DOHH2 (cell line): ENCODE measurements around the gene RAI1.

Experiments
- H3F3A ChIP-seq: fragments of 200-600 bp; sonication (generic), shearing (Covaris generic); 2 replicates; pipeline ENCODE4 v1.6.0; 2016; ENCODE audit warnings: antibody characterized with exemption, mild to moderate bottlenecking; ENCODE audit not compliant: control insufficient read depth, insufficient read depth
- H3K27ac ChIP-seq: fragments of 200-600 bp; sonication (generic); 2 replicates; pipeline ENCODE4 v1.5.1; 2014; ENCODE audit warnings: low read depth, mild to moderate bottlenecking, low read length, moderate library complexity
- H3K27me3 ChIP-seq: fragments of 200-600 bp; sonication (generic); 2 replicates; pipeline ENCODE4 v1.6.1; 2014; ENCODE audit warnings: mild to moderate bottlenecking, low read length, mixed read lengths; ENCODE audit not compliant: control insufficient read depth
- H3K36me3 ChIP-seq: fragments of 200-600 bp; sonication (generic); 2 replicates; pipeline ENCODE4 v1.6.1; 2014; ENCODE audit warnings: mild to moderate bottlenecking, low read length, moderate library complexity, mixed read lengths; ENCODE audit not compliant: control insufficient read depth
- H3K4me1 ChIP-seq: fragments of 200-600 bp; sonication (generic); 2 replicates; pipeline ENCODE4 v1.6.1; 2014; ENCODE audit warnings: mild to moderate bottlenecking, low read length, mixed read lengths; ENCODE audit not compliant: control insufficient read depth
- H3K4me2 ChIP-seq: fragments of 200-600 bp; sonication (generic); 2 replicates; pipeline ENCODE4 v1.6.0; 2014; ENCODE audit warnings: mild to moderate bottlenecking, low read length, moderate library complexity
- H3K4me3 ChIP-seq: fragments of 200-600 bp; sonication (generic); 2 replicates; pipeline ENCODE4 v1.5.1; 2014; ENCODE audit warnings: mild to moderate bottlenecking, low read length, mixed read lengths
- H3K79me2 ChIP-seq: fragments of 200-600 bp; sonication (generic); 2 replicates; pipeline ENCODE4 v1.6.1; 2014; ENCODE audit warnings: mild to moderate bottlenecking, low read length, mixed read lengths; ENCODE audit not compliant: control insufficient read depth
- H3K9me2 ChIP-seq: fragments of 200-600 bp; sonication (generic); replicated peaks from 2 replicates; pipeline ENCODE4 v1.6.1; 2014; ENCODE audit warnings: mild to moderate bottlenecking, low read length, mixed read lengths; ENCODE audit not compliant: control insufficient read depth
- H3K9me3 ChIP-seq: fragments of 200-600 bp; sonication (generic); 2 replicates; pipeline ENCODE4 v1.6.1; 2014; ENCODE audit warnings: antibody characterized with exemption, low read length, mixed read lengths; ENCODE audit not compliant: control insufficient read depth, insufficient read depth
- H4K20me1 ChIP-seq: fragments of 200-600 bp; sonication (generic); 2 replicates; pipeline ENCODE4 v1.6.0; 2014; ENCODE audit warnings: low read depth, mild to moderate bottlenecking, antibody characterized with exemption, low read length, moderate library complexity; ENCODE audit not compliant: control insufficient read depth, insufficient read depth
- CTCF ChIP-seq: fragments of 200-600 bp; sonication (generic); IDR thresholded peaks from one replicate; pipeline ENCODE4 v1.5.1; 2014; ENCODE audit warnings: antibody characterized with exemption, mild to moderate bottlenecking, low read depth, low read length; ENCODE audit not compliant: poor library complexity, severe bottlenecking
- EZH2phosphoT487 ChIP-seq: fragments of 200-600 bp; sonication (generic); IDR thresholded peaks from 2 replicates; pipeline ENCODE4 v1.6.1; 2017; ENCODE audit warnings: borderline replicate concordance, mild to moderate bottlenecking, antibody characterized with exemption, low read length, moderate library complexity, mixed read lengths

Gene RAI1

GRCh38 chr17:17714261-17714866, 33.1 kb downstream of the RAI1 start:
- H3K27ac ChIP-seq = no peak overlapping the region
- H3K27me3 ChIP-seq = no peaks in the 10 kb centered on the region

GRCh38 chr17:17714879-17715278, 33.6 kb downstream of the RAI1 start:
- Histone ChIP-seq H3K79me2 (peaks cover 86% of the 10 kb centered on the region), H4K20me1 (peaks cover 39% of the 10 kb centered on the region; the same call in 1 of the 2 replicates), H3K27ac (no peak overlapping the region), H3K4me1 (peaks cover 12% of the 10 kb centered on the region; the same call in 1 of the 2 replicates), H3F3A (no peaks in the 10 kb centered on the region), H3K4me3 (no peak overlapping the region), H3K36me3 (no peaks in the 10 kb centered on the region; the same call in 1 of the 2 replicates), H3K9me3 (no peaks in the 10 kb centered on the region), H3K9me2 (no peaks in the 10 kb centered on the region), H3K27me3 (no peaks in the 10 kb centered on the region), H3K4me2 (no peak overlapping the region)
- no peak for TF ChIP-seq CTCF

More at GRCh38 chr17:17714261-17714866, 33.1 kb downstream of the RAI1 start:
- Histone ChIP-seq H3K4me1 (peaks cover 12% of the 10 kb centered on the region; the same call in 1 of the 2 replicates), H3K9me2 (no peaks in the 10 kb centered on the region), H3K36me3 (no peaks in the 10 kb centered on the region; the same call in 1 of the 2 replicates), H3K9me3 (no peaks in the 10 kb centered on the region), H3K4me3 (no peak overlapping the region), H3K4me2 (no peak overlapping the region), H3K79me2 (peaks cover 86% of the 10 kb centered on the region), H3F3A (no peaks in the 10 kb centered on the region), H4K20me1 (peaks cover 34% of the 10 kb centered on the region; the same call in 1 of the 2 replicates)
- no peak for TF ChIP-seq EZH2phosphoT487
- TF ChIP-seq CTCF = no peak

- Histone ChIP-seq H3K27ac (no peak overlapping the region), H3K79me2 (peaks cover 74% of the 10 kb centered on the region), H3K9me3 (no peaks in the 10 kb centered on the region), H3K9me2 (no peaks in the 10 kb centered on the region), H3K27me3 (no peaks in the 10 kb centered on the region), H3K36me3 (no peaks in the 10 kb centered on the region), H3K4me2 (no peak overlapping the region), H4K20me1 (peaks cover 35% of the 10 kb centered on the region; the same call in 1 of the 2 replicates), H3K4me3 (no peak overlapping the region), H3K4me1 (peaks cover 9% of the 10 kb centered on the region; the same call in 1 of the 2 replicates), H3F3A (no peaks in the 10 kb centered on the region)
- TF ChIP-seq CTCF (no peak), EZH2phosphoT487 (no peak)
Observed at GRCh38 chr17:17716837-17717523, 35.7 kb downstream of the RAI1 start.
